CD4-positive, CD25-positive, alpha-beta regulatory T cell (primary cell): ENCODE measurements around the gene FAM156A. TPM values are rescaled to one million over a fixed set of nuclear protein-coding genes. Genes with fewer than 3 reads are reported as not detected.
"Not testable (repeated sequence)": the region's sequence is repeated elsewhere in the genome, so short reads cannot be mapped to it uniquely, and the experiment has no call there.

Source experiments
- ATAC-seq, 2 donors: fragments of 150-1000 bp; cut with Tn5 transposase; one replicate each; pipeline ENCODE4 v1.10.0; 2021; ENCODE audit warnings: low read depth in 2 of 2, moderate number of reproducible peaks in 2 of 2, moderate library complexity in 1 of 2
- DNase-seq, 3 donors: peaks; one replicate each; pipeline versions ENCODE4 v3.0.0 to v3.0.0-alpha.2; 2012 to 2022; ENCODE audit warnings: mixed read lengths in 1 of 3
- H3K27ac ChIP-seq: one replicate; pipeline ENCODE4 v1.7.0; 2013; ENCODE audit warnings: mild to moderate bottlenecking, low read length; ENCODE audit not compliant: insufficient read depth, poor library complexity, severe bottlenecking
- H3K27me3 ChIP-seq: one replicate; pipeline ENCODE4 v1.7.0; 2013; ENCODE audit warnings: low read length; ENCODE audit not compliant: control insufficient read depth, insufficient read depth
- H3K36me3 ChIP-seq: one replicate; pipeline ENCODE4 v1.7.0; 2013; ENCODE audit warnings: mild to moderate bottlenecking, low read length, moderate library complexity; ENCODE audit not compliant: control insufficient read depth, insufficient read depth
- H3K4me1 ChIP-seq: 2 replicates; pipeline ENCODE4 v1.7.0; 2013; ENCODE audit warnings: mild to moderate bottlenecking, low read length; ENCODE audit not compliant: insufficient read depth, control insufficient read depth, poor library complexity, severe bottlenecking
- H3K4me3 ChIP-seq: one replicate; pipeline ENCODE4 v1.7.0; 2013; ENCODE audit warnings: low read depth, mild to moderate bottlenecking, low read length, moderate library complexity
- H3K9me3 ChIP-seq, 2 experiments: 1 replicate in 1 of 2; 2 replicates in 1 of 2; pipeline ENCODE4 v1.7.0; 2013; ENCODE audit warnings: low read length in 2 of 2, mild to moderate bottlenecking in 1 of 2, moderate library complexity in 1 of 2; ENCODE audit not compliant: control insufficient read depth in 2 of 2
- H3K27ac Mint-ChIP-seq, 3 donors: one replicate each; pipeline ENCODE4 v1.8.0; 2020 to 2022; ENCODE audit warnings: mild to moderate bottlenecking in 3 of 3, mixed read lengths in 3 of 3, moderate library complexity in 2 of 3
- H3K27me3 Mint-ChIP-seq: one replicate; pipeline ENCODE4 v1.8.0; 2022; ENCODE audit warnings: mild to moderate bottlenecking, mixed read lengths
- H3K36me3 Mint-ChIP-seq: one replicate; pipeline ENCODE4 v1.8.0; 2020; ENCODE audit warnings: mixed read lengths
- H3K4me1 Mint-ChIP-seq, 4 donors: one replicate each; pipeline ENCODE4 v1.8.0; 2020 to 2022; ENCODE audit warnings: mixed read lengths in 4 of 4, mild to moderate bottlenecking in 1 of 4
- H3K4me3 Mint-ChIP-seq, 4 donors: one replicate each; pipeline ENCODE4 v1.8.0; 2020 to 2022; ENCODE audit warnings: mild to moderate bottlenecking in 4 of 4, mixed read lengths in 4 of 4, moderate library complexity in 3 of 4
- H3K9me3 Mint-ChIP-seq, 7 donors: one replicate each; pipeline ENCODE4 v1.8.0; 2020 to 2022; ENCODE audit warnings: mixed read lengths in 7 of 7, mild to moderate bottlenecking in 3 of 7, moderate library complexity in 2 of 7
- polyA plus RNA-seq, 4 donors: library from polyadenylated mRNA; unstranded; fragments of 300-500 nt; fragmentation: Illumina TruSeq; gene quantifications; one replicate each; pipeline ENCODE4 v1.2.3, GENCODE V29; 2021
- total RNA-seq: library from RNA; stranded (reverse); gene quantifications from one replicate; pipeline ENCODE4 v1.2.3, GENCODE V29; 2022

The FAM156A gene
- total and polyA plus RNA-seq, 5 donors from 2014 or later = 3.3 to 20.0 (median 3.7) TPM

DNA sequence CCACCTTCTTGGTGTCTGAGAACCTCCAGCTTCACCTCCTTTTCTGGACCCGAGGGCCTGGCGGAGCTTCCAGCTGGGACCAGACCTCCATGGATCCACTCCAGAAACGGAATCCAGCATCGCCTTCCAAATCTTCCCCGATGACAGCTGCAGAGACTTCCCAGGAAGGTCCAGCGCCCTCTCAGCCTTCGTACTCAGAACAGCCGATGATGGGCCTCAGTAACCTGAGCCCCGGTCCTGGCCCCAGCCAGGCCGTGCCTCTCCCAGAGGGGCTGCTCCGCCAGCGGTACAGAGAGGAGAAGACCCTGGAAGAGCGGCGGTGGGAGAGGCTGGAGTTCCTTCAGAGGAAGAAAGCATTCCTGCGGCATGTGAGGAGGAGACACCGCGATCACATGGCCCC, 51.2 kb downstream of the FAM156A start:
- not testable (repeated sequence) for H3K4me1 ChIP-seq, H3K9me3 Mint-ChIP-seq, H3K27me3 ChIP-seq, H3K27me3 Mint-ChIP-seq, H3K4me1 Mint-ChIP-seq, DNase-seq, H3K36me3 ChIP-seq, H3K27ac ChIP-seq, H3K36me3 Mint-ChIP-seq, H3K9me3 ChIP-seq, H3K4me3 ChIP-seq, H3K4me3 Mint-ChIP-seq, ATAC-seq, H3K27ac Mint-ChIP-seq

GRCh38 chrX:52906072-52906471, 52.2 kb downstream of the FAM156A start:
- not testable (repeated sequence) for DNase-seq, H3K27ac ChIP-seq, ATAC-seq, H3K9me3 ChIP-seq, H3K36me3 Mint-ChIP-seq, H3K4me1 Mint-ChIP-seq, H3K4me3 ChIP-seq, H3K4me3 Mint-ChIP-seq, H3K36me3 ChIP-seq, H3K27ac Mint-ChIP-seq, H3K27me3 ChIP-seq, H3K9me3 Mint-ChIP-seq, H3K27me3 Mint-ChIP-seq, H3K4me1 ChIP-seq

- not testable (repeated sequence) for H3K4me1 ChIP-seq, H3K27me3 Mint-ChIP-seq, H3K4me3 ChIP-seq, H3K9me3 ChIP-seq, H3K27ac Mint-ChIP-seq, H3K27me3 ChIP-seq, H3K4me3 Mint-ChIP-seq, H3K27ac ChIP-seq, H3K4me1 Mint-ChIP-seq, H3K9me3 Mint-ChIP-seq, H3K36me3 Mint-ChIP-seq, DNase-seq, ATAC-seq, H3K36me3 ChIP-seq
Measured at GRCh38 chrX:52905531-52905930, 52.8 kb downstream of the FAM156A start.

Other genes with a start within 250 kb of the FAM156A start
- gene SSX2B, start 207.3 kb downstream of the FAM156A start, total RNA-seq = not detected
- not detected for gene SSX2B, start 207.3 kb downstream of the FAM156A start, polyA plus RNA-seq
- gene SPANXN5, start 161.1 kb downstream of the FAM156A start, total RNA-seq = not detected
- not detected for gene SPANXN5, start 161.1 kb downstream of the FAM156A start, polyA plus RNA-seq
- not detected for gene XAGE5, start 147.2 kb downstream of the FAM156A start, total RNA-seq
- gene XAGE5, start 147.2 kb downstream of the FAM156A start, polyA plus RNA-seq = not detected
- gene XAGE3, start 90.4 kb downstream of the FAM156A start, total RNA-seq = not detected
- gene XAGE3, start 90.4 kb downstream of the FAM156A start, polyA plus RNA-seq = not detected
- 10.0 TPM for gene FAM156B, start 61.2 kb downstream of the FAM156A start, total RNA-seq
- 1 to 10 TPM; 4.5 to 6.3 (median 5.2) TPM for gene FAM156B, start 61.2 kb downstream of the FAM156A start, polyA plus RNA-seq
- not detected for gene GPR173, start 90.3 kb upstream of the FAM156A start, total RNA-seq
- gene GPR173, start 90.3 kb upstream of the FAM156A start, polyA plus RNA-seq = not detected
- 333 TPM for gene TSPYL2, start 123.8 kb upstream of the FAM156A start, total RNA-seq
- 10 to 100 TPM; 10.1 to 15.6 (median 13.7) TPM for gene TSPYL2, start 123.8 kb upstream of the FAM156A start, polyA plus RNA-seq
- 14.1 TPM for gene KANTR, start 135.6 kb upstream of the FAM156A start, total RNA-seq
- gene KANTR, start 135.6 kb upstream of the FAM156A start, polyA plus RNA-seq = 1 to 10 TPM in 3 of 4 donors, under 1 TPM in 1; 0.81 to 2.2 (median 1.6) TPM